Measurements from ENCODE around the gene RSBN1L. TPM values are rescaled to one million over a fixed set of nuclear protein-coding genes. Genes with fewer than 3 reads are reported as not detected.
"Not testable (repeated sequence)": the region's sequence is repeated elsewhere in the genome, so short reads cannot be mapped to it uniquely, and the experiment has no call there.

Gene RSBN1L
- total RNA-seq, 1 experiment from 2014 or later: 27.6 TPM

DNA sequence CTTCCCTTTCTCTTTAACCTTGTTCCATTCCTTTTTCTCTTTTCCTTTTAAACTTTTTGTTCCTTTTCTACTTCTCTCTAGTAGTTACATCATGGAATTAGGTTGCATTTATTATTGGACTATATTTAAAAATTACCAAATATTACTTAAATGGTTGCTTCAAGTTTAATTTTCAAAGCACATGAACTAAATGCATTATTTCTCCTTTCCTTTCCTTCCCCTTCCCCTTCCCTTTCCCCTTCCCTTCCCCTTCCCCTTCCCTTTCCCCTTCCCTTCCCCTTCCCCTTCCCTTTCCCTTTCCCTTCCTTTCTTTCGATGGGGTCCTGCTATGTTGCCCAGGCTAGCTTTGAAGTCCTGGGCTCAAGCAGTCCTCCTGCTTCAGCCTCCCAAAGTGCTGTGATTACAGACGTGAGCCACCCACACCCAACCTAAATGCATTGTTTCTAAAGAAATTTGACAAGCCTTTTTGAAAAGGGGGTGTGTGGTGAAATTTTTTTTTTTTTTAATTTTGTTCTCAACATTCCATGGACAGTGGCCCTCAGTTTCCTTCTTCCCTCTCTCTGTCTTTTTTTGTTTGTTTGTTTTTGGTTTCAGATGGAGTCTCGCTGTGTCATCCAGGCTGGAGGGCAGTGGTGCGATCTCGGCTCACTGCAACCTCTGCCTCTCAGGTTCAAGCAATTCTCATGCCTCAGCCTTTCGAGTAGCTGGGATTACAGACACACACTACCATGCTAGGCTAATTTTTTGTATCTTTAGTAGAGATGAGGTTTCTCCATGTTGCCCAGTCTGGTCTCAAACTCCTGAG is 70.7 kb downstream of the RSBN1L start:
- no peak for DNase-seq (ENCODE audit: low read depth)

DNA sequence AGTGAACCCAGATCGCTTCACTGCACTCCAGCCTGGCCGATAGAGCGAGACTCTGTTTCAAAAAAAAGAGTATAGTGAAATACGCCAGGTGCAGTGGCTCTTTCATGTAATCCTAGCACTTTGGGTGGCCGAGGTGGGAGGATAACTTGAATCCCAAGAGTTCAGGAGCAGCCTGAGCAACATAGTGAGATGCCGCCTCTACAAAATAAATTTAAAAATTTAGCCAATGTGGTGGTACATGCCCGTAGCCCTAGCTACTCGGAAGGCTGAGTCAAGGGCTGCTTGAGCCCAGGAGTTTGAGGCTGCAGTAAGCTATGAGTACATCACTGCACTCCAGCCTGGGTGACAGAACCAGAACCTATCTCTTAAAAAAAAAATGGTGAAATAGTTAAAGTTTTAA is 74.1 kb downstream of the RSBN1L start:
- DNase-seq (ENCODE audit: low read depth): no peak

DNA sequence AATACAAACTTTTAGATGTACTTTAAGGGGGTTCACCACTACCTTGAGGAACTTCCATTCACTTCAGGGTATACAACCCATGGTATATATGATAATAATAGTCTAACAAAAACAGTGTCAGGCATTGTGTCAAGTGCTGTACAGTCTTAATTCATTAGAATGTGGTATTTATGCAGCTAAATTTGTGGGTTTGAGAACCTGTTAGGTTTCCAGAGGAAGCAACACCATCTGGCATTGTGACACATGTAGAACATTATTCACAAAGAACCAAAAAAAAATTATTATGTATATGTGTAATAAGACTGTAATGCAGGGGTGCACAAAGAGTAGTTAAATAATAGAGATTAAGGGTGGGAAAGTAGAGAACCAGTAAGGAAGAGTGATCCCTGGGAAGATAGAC is 75.6 kb downstream of the RSBN1L start:
- DNase-seq (ENCODE audit: low read depth): no peak

DNA sequence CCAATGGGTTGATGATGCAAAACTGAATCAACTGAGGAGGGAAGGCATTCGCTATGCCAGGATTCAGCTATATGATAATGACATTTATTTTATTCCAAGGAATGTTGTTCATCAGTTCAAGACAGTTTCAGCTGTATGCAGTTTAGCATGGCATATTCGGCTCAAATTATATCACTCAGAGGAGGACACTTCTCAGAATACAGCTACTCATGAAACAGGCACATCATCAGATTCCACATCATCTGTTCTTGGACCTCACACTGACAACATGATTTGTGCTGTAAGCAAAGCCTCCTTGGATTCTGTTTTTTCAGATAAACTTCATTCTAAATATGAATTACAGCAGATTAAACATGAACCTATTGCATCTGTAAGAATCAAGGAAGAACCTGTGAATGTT is 82.3 kb downstream of the RSBN1L start:
- no peak for DNase-seq (ENCODE audit: low read depth)

DNA sequence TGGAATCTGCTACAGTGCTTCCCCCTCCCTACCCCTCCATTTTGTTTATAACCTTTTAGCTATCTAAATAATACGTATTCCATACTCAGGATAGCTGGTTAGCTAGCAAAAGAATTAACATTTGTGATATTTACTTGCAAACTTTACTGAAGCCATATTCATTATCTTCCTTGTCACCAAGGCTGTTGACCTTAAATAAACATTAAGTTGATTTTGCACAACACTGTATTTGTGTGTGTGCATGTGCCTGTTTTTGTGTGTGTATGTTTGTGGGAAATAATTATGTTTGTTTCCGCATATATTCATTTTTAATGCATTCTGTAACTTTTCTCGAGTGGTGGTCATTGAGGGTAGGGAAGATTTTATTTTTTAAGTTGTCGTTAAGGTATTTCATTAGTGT is 86.1 kb downstream of the RSBN1L start:
- no peak for DNase-seq (ENCODE audit: low read depth)

DNA sequence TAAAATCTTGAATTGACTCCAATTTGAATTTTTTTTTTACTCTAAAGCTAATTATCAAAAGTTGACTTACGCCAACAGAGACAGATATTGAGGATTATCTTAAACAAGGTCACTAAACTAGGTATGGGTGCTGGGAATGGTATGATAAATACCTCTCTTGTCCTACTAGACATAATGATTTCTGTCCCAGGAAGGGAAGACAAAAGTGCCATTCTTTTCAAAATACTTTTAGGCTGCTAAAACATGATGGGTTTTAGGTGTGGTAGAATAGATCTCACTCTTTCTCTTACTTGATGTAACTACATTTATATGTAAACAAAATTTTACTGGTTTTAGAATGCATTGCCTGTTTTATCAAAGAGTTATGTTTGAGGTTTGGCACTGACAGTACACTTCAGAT is 86.9 kb downstream of the RSBN1L start:
- no peak for DNase-seq (ENCODE audit: low read depth)

DNA sequence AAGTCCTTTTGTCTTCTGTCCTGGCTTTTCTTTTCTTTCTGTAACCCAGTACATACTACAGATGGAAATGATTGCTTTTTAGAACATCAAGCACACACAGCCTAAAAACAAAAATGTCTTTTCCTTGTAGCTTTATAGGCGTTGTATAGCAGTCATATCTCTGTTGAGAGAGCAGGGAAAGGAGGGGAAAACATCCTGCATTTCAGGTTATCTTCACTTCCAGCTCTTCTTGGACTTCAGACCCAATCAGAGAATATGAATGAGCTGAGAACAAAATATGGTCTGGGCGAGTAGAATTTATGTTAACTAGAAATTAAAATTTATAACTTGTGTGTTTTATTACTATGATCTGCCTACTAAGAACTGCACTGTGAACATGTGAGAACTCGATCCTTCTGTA is 87.3 kb downstream of the RSBN1L start:
- no peak for DNase-seq (ENCODE audit: low read depth)

DNA sequence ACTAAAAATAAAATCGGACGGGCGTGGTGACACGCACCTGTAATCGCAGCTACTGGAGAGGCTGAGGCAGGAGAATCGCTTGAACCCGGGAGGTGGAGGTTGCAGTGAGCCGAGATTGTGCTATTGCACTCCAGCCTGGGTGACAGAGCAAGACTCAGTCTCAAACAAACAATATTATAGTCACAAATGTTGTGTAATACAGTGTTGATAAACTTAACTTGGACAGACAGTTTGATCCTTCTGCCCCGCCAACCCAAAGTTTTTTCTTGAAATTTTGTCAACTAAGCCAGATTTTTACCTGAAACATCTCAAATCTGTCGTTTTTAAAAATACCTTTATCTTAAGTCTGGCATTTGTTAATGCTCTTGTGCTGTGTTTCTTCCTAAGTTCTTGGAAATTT is 88.2 kb downstream of the RSBN1L start:
- not testable (repeated sequence) for DNase-seq (ENCODE audit: low read depth)

DNA sequence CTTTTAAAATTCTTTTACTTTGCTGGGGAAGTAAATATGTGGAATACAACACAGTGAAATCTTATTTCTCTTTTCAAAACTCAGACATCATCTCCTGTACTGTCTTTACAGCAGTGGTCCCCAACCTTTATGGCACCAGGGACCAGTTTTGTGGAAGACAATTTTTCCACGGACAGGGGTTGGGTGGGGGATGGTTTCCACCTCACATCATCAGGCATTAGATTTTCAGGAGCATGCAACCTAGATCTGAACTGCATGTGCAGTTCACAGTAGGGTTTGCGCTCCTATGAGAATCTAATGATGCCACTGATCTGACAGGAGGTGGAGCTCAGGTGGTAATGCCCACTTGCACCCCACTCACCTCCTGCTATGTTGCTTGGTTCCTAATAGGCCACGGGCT is 89.8 kb downstream of the RSBN1L start:
- no peak for DNase-seq (ENCODE audit: low read depth)

DNA sequence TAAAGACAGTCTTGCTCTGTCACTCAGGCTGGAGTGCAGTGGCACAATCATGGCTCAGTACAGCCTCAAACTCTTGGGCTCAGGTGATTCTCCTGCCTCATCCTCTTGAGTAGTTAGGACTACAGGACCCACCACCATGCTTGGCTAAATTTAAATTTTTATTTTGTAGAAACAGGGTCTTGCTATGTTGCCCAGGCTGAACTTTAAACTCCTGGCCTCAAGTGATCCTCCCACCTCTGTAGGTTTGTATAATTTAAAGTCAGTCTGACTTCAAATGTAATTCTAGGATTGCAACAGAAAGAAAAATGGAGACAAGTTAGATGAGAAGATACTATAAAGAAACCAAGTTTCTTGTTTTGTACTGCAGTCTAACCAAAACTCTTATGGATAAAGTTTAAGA is 90.5 kb downstream of the RSBN1L start:
- DNase-seq (ENCODE audit: low read depth): no peak

DNA sequence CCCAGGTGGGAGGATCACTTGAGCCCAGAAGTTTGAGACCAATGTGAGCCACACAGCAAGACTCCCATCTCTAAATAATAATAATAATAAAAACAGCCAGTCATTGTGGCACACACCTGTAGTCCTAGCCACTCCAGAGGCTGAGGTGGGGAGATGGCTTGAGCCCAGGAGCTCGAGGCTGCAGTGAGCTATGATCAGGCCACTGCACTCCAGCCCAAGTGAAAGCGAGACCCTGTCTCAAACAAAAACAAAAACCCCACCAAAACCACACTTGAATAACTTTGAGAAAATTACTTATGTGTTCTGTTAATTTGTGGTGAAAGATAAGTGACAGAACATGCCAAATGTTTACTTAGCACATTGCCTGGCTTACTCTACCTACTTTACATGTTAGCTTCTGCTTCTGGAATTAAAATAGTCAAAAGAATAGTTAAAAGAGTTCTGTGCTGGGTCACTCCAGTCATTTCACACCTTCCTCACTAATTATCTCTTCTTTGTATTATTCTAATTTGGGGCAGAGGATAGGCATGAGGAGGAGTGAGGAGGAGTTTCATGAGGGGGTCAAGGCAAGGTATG is 92.2 kb downstream of the RSBN1L start:
- no peak for DNase-seq (ENCODE audit: low read depth)

DNA sequence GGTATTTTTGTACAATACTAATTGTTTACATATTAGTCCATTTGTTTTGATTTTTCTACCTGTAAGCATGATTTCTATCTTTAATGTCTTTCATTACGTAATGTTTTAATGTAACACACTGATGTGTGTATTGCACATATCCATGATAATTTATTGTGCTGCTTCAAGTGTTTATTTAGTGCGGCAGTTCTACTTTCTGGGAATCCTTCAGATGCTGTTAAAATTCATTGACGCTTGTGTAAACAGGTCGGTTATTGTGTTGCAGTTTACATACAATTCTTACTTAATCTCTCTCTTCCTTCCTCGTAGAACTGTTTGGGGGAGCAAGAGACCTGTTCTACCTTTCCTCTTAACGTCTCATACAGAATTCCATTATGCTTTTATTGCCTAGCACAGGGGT is 95.1 kb downstream of the RSBN1L start:
- no peak for DNase-seq (ENCODE audit: low read depth)

DNA sequence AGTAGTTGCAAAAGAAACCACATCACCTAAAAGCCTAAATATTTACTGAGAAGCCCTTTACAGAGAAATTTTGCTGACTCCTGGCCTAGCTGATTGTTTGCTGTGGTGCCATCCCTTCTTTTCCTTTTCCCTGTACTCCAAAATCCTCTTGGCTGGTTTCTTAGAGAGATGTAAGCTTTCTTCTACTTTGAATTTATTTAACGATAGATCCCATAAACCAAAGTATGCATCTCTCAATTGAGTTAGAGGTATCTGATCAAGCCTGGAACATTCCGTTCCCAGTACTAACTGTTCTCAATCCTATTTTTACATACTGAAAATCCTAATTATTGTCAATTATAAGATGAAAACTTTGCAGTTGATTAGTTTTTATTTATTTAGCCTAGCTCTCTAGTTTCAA is 95.7 kb downstream of the RSBN1L start:
- no peak for DNase-seq (ENCODE audit: low read depth)

DNA sequence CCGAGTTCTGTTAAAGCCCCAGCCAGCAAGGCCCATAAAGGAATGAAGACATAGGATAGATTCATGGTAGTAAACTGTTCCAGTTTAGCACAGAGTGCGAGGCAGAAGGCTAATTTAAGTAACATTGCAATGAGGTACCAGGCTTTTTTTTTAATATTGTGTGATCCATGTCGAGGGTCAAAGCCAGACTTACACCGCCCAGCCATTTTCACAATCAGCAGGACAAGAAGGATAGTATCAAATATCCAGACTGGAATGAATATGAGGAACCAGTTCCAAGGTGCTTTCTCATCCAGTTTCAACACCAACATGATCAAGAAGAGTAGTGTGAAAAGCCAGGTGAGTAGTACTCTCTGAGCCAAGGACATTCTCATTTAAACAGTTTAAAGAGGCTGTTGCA is 97.7 kb downstream of the RSBN1L start:
- DNase-seq (ENCODE audit: low read depth): no peak

DNA sequence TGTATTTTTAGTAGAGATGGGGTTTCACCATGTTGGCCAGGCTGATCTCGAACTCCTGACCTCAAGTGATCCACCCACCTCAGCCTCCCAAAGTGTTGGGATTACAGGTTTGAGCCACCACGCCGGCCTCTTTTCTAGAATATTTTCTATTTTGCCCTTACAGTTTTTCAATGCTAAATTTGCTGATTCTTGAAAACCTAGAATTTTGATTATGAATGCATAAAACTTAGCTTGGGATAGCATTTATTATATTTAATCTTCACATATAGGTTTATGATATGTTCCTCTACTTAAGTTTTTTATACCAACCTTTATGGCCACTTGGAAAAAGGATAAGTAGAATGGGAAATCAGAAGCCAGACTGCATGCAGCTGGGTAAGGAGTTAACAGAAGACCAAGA is 99.8 kb downstream of the RSBN1L start:
- no peak for DNase-seq (ENCODE audit: low read depth)

DNA sequence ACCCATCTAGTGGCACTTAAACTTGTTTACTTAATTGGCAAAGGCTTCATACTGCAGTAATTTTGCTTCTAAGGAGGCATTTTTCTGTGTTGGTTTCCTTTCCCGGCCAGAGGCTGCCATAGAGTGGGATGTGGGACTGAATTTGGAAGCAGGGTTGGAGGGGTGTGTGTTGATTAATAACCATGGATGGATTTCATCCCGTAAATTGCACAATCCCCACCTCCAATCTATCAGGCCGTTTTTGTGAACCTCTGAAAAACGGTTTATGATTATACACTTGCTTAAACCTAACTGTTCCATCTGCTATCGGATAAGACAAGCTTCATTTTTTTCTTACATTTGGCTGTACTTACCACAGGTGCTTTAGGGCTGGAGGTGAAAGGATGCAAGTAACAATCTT is 100.7 kb downstream of the RSBN1L start:
- DNase-seq (ENCODE audit: low read depth): no peak

DNA sequence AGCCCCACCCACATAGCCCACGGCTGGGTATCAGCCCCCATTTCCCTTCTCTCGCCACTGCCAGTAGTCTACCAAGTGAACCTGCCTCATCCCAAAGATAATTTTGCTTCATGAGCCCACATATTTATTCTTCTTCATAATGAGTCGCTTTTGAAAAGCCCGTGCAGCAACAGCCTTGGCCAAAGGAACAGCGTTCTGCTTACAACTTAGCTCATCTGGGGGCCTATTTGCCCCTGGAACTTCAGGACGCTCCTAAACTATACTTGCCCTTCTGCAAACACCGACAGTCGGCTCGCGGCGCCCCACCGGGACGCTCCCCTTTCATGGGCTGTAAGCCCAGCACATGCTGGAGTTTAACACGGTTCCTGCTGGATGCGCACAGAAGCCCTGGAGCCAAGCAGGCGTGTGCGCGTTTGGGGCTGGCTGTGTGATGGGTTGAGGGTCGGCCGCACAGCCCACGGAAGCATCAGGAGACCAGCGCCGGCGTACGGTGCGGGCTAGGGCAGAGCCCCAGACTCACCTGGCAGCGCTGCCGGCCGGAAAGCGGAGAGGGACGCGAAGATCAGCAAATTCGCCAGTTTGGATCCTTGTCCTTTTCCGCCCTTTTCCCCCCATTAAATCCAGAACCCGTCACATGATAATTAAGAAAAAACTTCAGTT is 101.6 kb downstream of the RSBN1L start:
- no peak for DNase-seq (ENCODE audit: low read depth)

DNA sequence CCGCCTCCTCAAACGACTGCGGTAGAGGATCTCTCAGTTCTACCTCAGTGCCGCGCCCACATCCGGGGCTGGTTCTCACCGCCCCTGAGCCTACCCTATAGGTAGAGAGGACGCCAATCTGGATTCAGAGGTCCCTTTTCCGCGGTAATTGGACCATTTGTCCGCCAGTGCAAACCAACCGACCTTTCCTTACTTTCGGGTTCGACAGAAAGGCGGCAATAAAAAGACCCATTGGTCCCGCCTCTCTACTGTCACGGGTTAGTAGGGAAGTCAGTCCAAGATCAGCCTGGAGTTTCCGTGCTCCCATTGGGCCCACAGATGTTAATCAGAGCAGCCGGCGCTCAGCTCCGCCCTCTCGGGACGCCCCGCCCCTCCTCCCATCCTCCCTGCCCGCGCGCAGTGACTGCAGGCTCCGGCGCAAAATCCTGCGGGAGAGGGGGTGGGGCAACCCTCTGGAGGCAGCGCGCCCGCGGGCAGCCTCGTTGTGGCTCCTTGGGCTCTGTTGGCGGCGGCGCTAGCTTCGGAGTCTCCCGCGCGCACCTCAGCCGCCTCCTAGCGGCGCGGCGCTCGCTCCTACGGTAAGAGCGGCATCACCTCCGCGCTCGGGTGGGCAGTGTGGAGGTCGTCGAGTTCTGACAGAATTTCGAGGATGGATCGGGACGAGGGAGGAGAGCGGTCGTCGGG is 102.3 kb downstream of the RSBN1L start, which contains the start of the genes PHTF2 and TMEM60:
Gene PHTF2 (plus strand): TSS at position 380 of the 684 bp plus-strand sequence.
Gene TMEM60 (minus strand): TSS at position 41 of the 684 bp plus-strand sequence. CDS start 4,061 bp downstream, outside the sequence.
- peak; percentile 100 for DNase-seq (ENCODE audit: low read depth)

DNA sequence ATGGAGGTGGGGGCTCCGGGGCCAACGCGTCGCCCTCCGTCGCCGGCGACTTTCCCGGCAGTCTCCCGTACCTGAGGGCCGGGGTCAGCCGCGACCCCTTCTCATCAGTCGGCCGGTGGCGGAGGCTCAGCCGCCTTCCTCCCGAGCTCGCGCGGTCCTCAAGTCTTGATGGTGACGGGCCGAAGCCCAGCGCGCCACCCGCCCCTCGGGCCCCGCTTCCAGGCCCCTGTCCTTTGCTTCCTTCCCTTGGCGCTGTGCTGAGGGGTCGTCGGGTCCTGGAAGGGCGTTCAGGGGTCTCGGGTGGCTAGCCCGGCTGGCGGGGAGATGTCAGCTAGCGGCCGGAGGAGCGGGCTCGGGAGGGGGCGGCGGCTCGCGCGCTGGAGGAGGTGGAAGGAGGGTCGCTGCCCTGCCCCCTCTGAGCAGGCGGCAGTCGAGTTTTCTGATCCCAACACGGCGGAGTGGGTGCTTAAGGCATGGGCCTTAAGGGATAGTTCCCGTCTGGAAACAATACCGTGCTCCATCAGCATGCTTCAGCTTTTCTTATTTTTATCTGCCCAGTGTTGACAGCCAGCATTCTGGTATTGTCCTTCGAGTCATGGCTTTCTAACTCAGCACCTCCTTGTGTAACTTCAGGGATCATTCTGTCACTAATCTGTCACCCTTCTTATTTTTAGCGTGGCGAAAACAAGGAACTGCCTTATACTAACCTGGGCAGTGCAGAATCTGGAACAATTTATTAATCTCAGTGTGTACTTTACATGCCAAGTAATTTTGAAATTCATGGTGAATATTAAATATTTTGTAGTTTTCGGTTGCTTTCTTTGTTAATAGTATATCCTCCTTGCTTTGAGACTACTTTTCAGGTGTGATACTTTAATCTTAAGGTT is 103.1 kb downstream of the RSBN1L start:
- DNase-seq (ENCODE audit: low read depth): peak; percentile 49

DNA sequence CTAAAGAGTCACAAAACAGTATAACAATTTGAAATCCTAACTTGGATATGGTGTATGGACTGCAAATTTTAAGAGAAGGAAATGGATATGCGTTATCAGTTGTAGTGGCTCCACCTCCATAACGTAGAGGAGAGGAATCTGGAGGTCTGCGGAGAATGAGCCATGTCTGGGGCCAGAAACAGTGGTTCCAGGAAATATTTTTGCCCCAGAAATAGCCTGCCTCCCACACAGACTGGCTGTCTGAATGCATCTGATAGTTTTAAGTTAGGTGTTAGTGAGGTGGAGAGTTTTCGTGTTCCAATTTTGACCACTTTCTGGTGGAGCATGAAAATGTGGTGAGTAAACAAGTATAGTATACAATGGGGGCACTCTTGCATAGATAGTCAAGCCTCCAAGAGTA is 103.9 kb downstream of the RSBN1L start:
- no peak for DNase-seq (ENCODE audit: low read depth)

DNA sequence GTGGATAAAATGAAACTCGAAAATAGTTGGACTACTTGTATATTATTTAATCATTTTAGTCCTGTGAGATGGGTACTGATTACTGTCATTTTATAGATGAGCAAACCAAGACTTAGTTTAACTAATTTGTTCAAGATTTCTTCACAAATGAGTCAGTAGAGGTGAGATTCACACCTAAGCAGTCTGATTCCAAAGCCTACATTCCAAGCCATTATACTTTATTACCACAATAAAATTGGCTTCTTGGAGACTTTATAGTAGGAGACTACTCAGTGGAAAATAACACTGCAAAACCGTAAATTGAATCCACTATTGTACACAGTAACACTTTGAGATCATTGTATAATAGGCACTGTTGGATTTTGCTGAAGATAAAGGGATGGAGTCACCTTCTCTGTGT is 104.5 kb downstream of the RSBN1L start:
- DNase-seq (ENCODE audit: low read depth): no peak

Data from M059J (cell line).